Measurements from ENCODE around the gene GPR157. TPM values are rescaled to one million over a fixed set of nuclear protein-coding genes. Genes with fewer than 3 reads are reported as not detected.

GPR157 gene
- total and polyA plus RNA-seq, 2 donors (not counting 1 experiment from before 2014, with no cell fraction given) = 2.0 to 21.2 TPM

DNA sequence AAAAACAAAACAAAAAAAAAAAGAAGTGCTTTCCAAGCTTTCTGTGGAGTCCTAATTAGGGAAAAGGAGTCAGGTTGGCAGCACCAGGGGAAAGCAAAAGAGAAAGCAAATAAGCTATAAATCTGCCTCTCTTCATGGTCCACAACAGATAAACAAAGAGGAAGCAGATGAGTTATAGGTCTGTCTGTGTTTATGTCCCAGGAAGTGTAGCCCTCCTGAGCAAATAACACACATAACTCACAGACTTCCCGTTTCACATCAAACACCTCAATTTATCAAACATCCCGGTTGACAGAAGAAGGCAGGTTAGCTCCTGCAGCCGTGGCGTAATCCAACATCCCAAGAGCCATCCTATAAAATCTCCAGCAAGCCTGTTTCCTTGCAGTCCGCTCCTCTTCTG, 53.9 kb downstream of the GPR157 start:
- H3K36me3 ChIP-seq (replicated peaks in 1 of 2; ENCODE audit: control extremely low read depth in 1 of 2, control insufficient read depth in 1 of 2, extremely low read depth in 1 of 2, insufficient read depth in 2 of 2, low read length in 1 of 2) = no peaks in the 10 kb centered on the region
- H3K4me3 ChIP-seq (ENCODE audit: control extremely low read depth in 1 of 5, extremely low read depth in 1 of 5, insufficient read depth in 1 of 5, low read depth in 2 of 5, low read length in 4 of 5) = peak overlapping the region in 3 of 5 experiments; percentile 8 to 44 (median 25)
- peak overlapping the region; percentile 62 to 69 for H3K27ac ChIP-seq (ENCODE audit: low read length in 2 of 2)
- ATAC-seq (ENCODE audit: low read depth) (peak; percentile 75), DNase-seq (peak; percentile 76)
- peaks cover 0 to 10% (median 0%) of the 10 kb centered on the region in 3 donors for H3K9me3 ChIP-seq (ENCODE audit: control extremely low read depth in 1 of 3, control insufficient read depth in 2 of 3, insufficient read depth in 1 of 3, low read length in 2 of 3)
- peaks cover 74 to 80% of the 10 kb centered on the region in 2 donors for H3K4me1 ChIP-seq (ENCODE audit: control insufficient read depth in 2 of 2, insufficient read depth in 2 of 2, low read length in 2 of 2)
- Mint-ChIP-seq H3K27me3 (peaks cover 11% of the 10 kb centered on the region), H3K9me3 (ENCODE audit: insufficient read depth) (no peaks in the 10 kb centered on the region), H3K4me1 (peaks cover 70% of the 10 kb centered on the region), H3K27ac (peak overlapping the region; percentile 97), H3K4me3 (peak overlapping the region; percentile 87)
- no peaks in the 10 kb centered on the region for H4K20me1 ChIP-seq (ENCODE audit: control insufficient read depth, insufficient read depth, low read length, poor library complexity, severe bottlenecking)
- POLR2A ChIA-PET = interaction anchor here (0.6 to 1.2 kb wide), 2 partner anchors 12 to 70 kb away, joined by 3 read pairs; no protein-coding TSS in a partner anchor
- peak overlapping the region; percentile 9 for H3K9ac ChIP-seq (ENCODE audit: low read length)
- CTCF ChIA-PET = interaction anchor here (0.6 to 1.8 kb wide), 8 partner anchors 11 to 417 kb away, joined by 3 to 9 read pairs (median 4); no protein-coding TSS in a partner anchor
- H3K79me2 ChIP-seq (ENCODE audit: control insufficient read depth, insufficient read depth, low read length) = no peaks in the 10 kb centered on the region
- intact Hi-C loops (cut with micrococcal nuclease) = loop anchor here (5.0 kb wide), 2 partner anchors 68 to 653 kb away; no protein-coding TSS in a partner anchor
- peak overlapping the region; percentile 64 for H3K4me2 ChIP-seq (replicated peaks; ENCODE audit: low read depth, low read length, poor library complexity, severe bottlenecking)
- WGBS (ENCODE audit: insufficient coverage) = 14% methylated on average over 5 of the region's 5 CpGs
- peaks cover 0 to 6% (median 3%) of the 10 kb centered on the region in 4 experiments for H3K27me3 ChIP-seq (replicated peaks in 1 of 4; ENCODE audit: control extremely low read depth in 1 of 4, control insufficient read depth in 3 of 4, insufficient read depth in 4 of 4, low read length in 3 of 4)
- H2AFZ ChIP-seq (ENCODE audit: insufficient read depth, low read depth, low read length, poor library complexity, severe bottlenecking) = peak overlapping the region; percentile 11
- TF ChIP-seq EZH2 (IDR thresholded peaks at IDR 0.05; ENCODE audit: borderline replicate concordance, insufficient read depth, low read depth, low read length, poor library complexity, severe bottlenecking) (no peak), CTCF (IDR thresholded peaks at IDR 0.05) (no peak)

- POLR2A ChIA-PET = interaction anchor here (0.7 kb wide), 3 partner anchors 192 to 433 kb away, joined by 3 to 4 read pairs (median 3); no protein-coding TSS in a partner anchor
- peak overlapping the region; percentile 7 for H3K4me3 Mint-ChIP-seq
- no peak overlapping the region for H2AFZ ChIP-seq (ENCODE audit: insufficient read depth, low read depth, low read length, poor library complexity, severe bottlenecking)
These were observed 55.8 kb downstream of the GPR157 start for GRCh38 chr1:9073143-9073542.

More at GRCh38 chr1:9073143-9073542, 55.8 kb downstream of the GPR157 start:
- intact Hi-C loops (cut with micrococcal nuclease) = no loop called here
- no peak overlapping the region for H3K9ac ChIP-seq (ENCODE audit: low read length)
- H3K79me2 ChIP-seq (ENCODE audit: control insufficient read depth, insufficient read depth, low read length) = peaks cover 4% of the 10 kb centered on the region
- H3K27ac ChIP-seq (ENCODE audit: low read length in 2 of 2) = no peak overlapping the region
- no peak overlapping the region for H3K4me3 ChIP-seq (ENCODE audit: control extremely low read depth in 1 of 5, extremely low read depth in 1 of 5, insufficient read depth in 1 of 5, low read depth in 2 of 5, low read length in 4 of 5)
- no peaks in the 10 kb centered on the region for H3K36me3 ChIP-seq (replicated peaks in 1 of 2; ENCODE audit: control extremely low read depth in 1 of 2, control insufficient read depth in 1 of 2, extremely low read depth in 1 of 2, insufficient read depth in 2 of 2, low read length in 1 of 2)
- CTCF ChIA-PET = interaction anchor here (0.8 kb wide), 1 partner anchor 68 kb away, joined by 3 read pairs; no protein-coding TSS in a partner anchor
- no peaks in the 10 kb centered on the region for H3K27me3 ChIP-seq (replicated peaks in 1 of 4; ENCODE audit: control extremely low read depth in 1 of 4, control insufficient read depth in 3 of 4, insufficient read depth in 4 of 4, low read length in 3 of 4)
- DNase-seq = no peak
- H3K4me1 ChIP-seq (ENCODE audit: control insufficient read depth in 2 of 2, insufficient read depth in 2 of 2, low read length in 2 of 2) = peaks cover 74 to 80% of the 10 kb centered on the region in 2 donors
- H4K20me1 ChIP-seq (ENCODE audit: control insufficient read depth, insufficient read depth, low read length, poor library complexity, severe bottlenecking) = no peaks in the 10 kb centered on the region
- no peak overlapping the region for H3K4me2 ChIP-seq (replicated peaks; ENCODE audit: low read depth, low read length, poor library complexity, severe bottlenecking)
- Mint-ChIP-seq H3K27ac (peak overlapping the region; percentile 73), H3K27me3 (peaks cover under 1% of the 10 kb centered on the region), H3K9me3 (ENCODE audit: insufficient read depth) (no peaks in the 10 kb centered on the region), H3K4me1 (peaks cover 67% of the 10 kb centered on the region)
- no peaks in the 10 kb centered on the region for H3K9me3 ChIP-seq (ENCODE audit: control extremely low read depth in 1 of 3, control insufficient read depth in 2 of 3, insufficient read depth in 1 of 3, low read length in 2 of 3)
- TF ChIP-seq EZH2 (IDR thresholded peaks at IDR 0.05; ENCODE audit: borderline replicate concordance, insufficient read depth, low read depth, low read length, poor library complexity, severe bottlenecking) (no peak), CTCF (IDR thresholded peaks at IDR 0.05) (no peak)
- no peak for ATAC-seq (ENCODE audit: low read depth)
- whole genome bisulfite sequencing (ENCODE audit: insufficient coverage) = 88% methylated on average over 1 of the region's 3 CpGs

Measured in B cell (primary cell).